IMR-90 (cell line): ENCODE results near the gene CYP4X1. TPM values are rescaled to one million over a fixed set of nuclear protein-coding genes. Genes with fewer than 3 reads are reported as not detected.

Source experiments
- ATAC-seq: fragments of 200-7000 bp; cut with Tn5 transposase; 2 replicates; pipeline ENCODE4 v1.9.1; 2020; ENCODE audit warnings: low read depth, mild to moderate bottlenecking, moderate library complexity
- BruUV-seq: library from RNA; stranded (reverse); fragments of 400-500 nt; replicated peaks from 2 replicates; lab custom pipeline; 2021; lab: Mats Ljungman, UMichigan
- CTCF ChIA-PET: fragments of 300-600 bp; formaldehyde crosslinking; extraction: SDS; loops from one replicate; lab custom pipeline; 2021; ENCODE audit warnings: antibody characterized with exemption; lab: Yijun Ruan, JAX
- POLR2A ChIA-PET: fragments of 300-600 bp; sonication (Branson Sonifier 250); formaldehyde crosslinking; loops from one replicate; lab custom pipeline; 2022; ENCODE audit warnings: antibody characterized with exemption; ENCODE audit not compliant: unreplicated experiment; lab: Charles Lee
- DNase-seq: peaks from one replicate; pipeline ENCODE4 v3.0.0; 2013
- H2AFZ ChIP-seq: replicated peaks from 2 replicates; pipeline ENCODE3; 2013; ENCODE audit warnings: low read length, mild to moderate bottlenecking; ENCODE audit not compliant: poor library complexity
- H2AK5ac ChIP-seq: 2 replicates; pipeline ENCODE4 v1.6.1; 2013; ENCODE audit warnings: low read depth, low read length, inconsistent platforms
- H2AK9ac ChIP-seq: replicated peaks from 2 replicates; pipeline ENCODE3; 2013; ENCODE audit warnings: mild to moderate bottlenecking, low read depth, low read length, moderate library complexity; ENCODE audit not compliant: poor library complexity
- H2BK120ac ChIP-seq: 2 replicates; pipeline ENCODE4 v1.6.1; 2013; ENCODE audit warnings: low read depth, low read length, inconsistent platforms
- H2BK15ac ChIP-seq: 3 replicates; pipeline ENCODE4 v1.6.1; 2013; ENCODE audit warnings: low read depth, low read length, inconsistent platforms
- H2BK20ac ChIP-seq: 2 replicates; pipeline ENCODE4 v1.6.1; 2013; ENCODE audit warnings: low read depth, mild to moderate bottlenecking, inconsistent platforms, low read length, moderate library complexity
- H2BK5ac ChIP-seq: 2 replicates; pipeline ENCODE4 v1.6.1; 2013; ENCODE audit warnings: mild to moderate bottlenecking, low read depth, low read length, inconsistent platforms; ENCODE audit not compliant: poor library complexity, severe bottlenecking
- H3K14ac ChIP-seq: replicated peaks from 2 replicates; pipeline ENCODE4 v1.6.1; 2013; ENCODE audit warnings: low read depth, low read length, inconsistent platforms
- H3K18ac ChIP-seq: 2 replicates; pipeline ENCODE4 v1.6.1; 2013; ENCODE audit warnings: low read depth, low read length, control low read depth
- H3K23ac ChIP-seq: 2 replicates; pipeline ENCODE4 v1.6.1; 2013; ENCODE audit warnings: low read depth, low read length, inconsistent platforms
- H3K27ac ChIP-seq: 2 replicates; pipeline ENCODE4 v1.5.1; 2013; ENCODE audit warnings: mild to moderate bottlenecking, control low read depth, low read length; ENCODE audit not compliant: insufficient read depth
- H3K27me3 ChIP-seq: 2 replicates; pipeline ENCODE4 v1.6.1; 2013; ENCODE audit warnings: low read length; ENCODE audit not compliant: control insufficient read depth, insufficient read depth
- H3K36me3 ChIP-seq: 2 replicates; pipeline ENCODE4 v1.6.1; 2013; ENCODE audit warnings: low read length, mixed read lengths; ENCODE audit not compliant: control insufficient read depth, insufficient read depth
- H3K4ac ChIP-seq: 2 replicates; pipeline ENCODE4 v1.6.1; 2013; ENCODE audit warnings: low read depth, low read length, inconsistent platforms
- H3K4me1 ChIP-seq: 2 replicates; pipeline ENCODE4 v1.6.1; 2013; ENCODE audit warnings: low read length, mixed read lengths; ENCODE audit not compliant: control insufficient read depth, insufficient read depth
- H3K4me2 ChIP-seq: 2 replicates; pipeline ENCODE4 v1.6.1; 2013; ENCODE audit warnings: low read depth, mild to moderate bottlenecking, control low read depth, low read length, moderate library complexity
- H3K4me3 ChIP-seq: 2 replicates; pipeline ENCODE4 v1.5.1; 2013; ENCODE audit warnings: low read depth, mild to moderate bottlenecking, control low read depth, low read length, moderate library complexity; ENCODE audit not compliant: insufficient read depth
- H3K56ac ChIP-seq: 2 replicates; pipeline ENCODE4 v1.6.1; 2013; ENCODE audit warnings: low read length, inconsistent platforms; ENCODE audit not compliant: insufficient read depth; ENCODE audit errors: extremely low read depth
- H3K79me1 ChIP-seq, 2 experiments: 2 replicates each; pipeline ENCODE4 v1.6.1; 2013; ENCODE audit warnings: low read length in 2 of 2, inconsistent platforms in 1 of 2, low read depth in 1 of 2
- H3K9ac ChIP-seq: 2 replicates; pipeline ENCODE4 v1.6.1; 2013; ENCODE audit warnings: low read depth, low read length, control low read depth
- H3K9me1 ChIP-seq: 2 replicates; pipeline ENCODE4 v1.6.1; 2013; ENCODE audit warnings: low read length, inconsistent platforms; ENCODE audit not compliant: insufficient read depth
- H3K9me3 ChIP-seq: 2 replicates; pipeline ENCODE4 v1.6.1; 2013; ENCODE audit warnings: low read length; ENCODE audit not compliant: control insufficient read depth, insufficient read depth
- H4K20me1 ChIP-seq: 2 replicates; pipeline ENCODE4 v1.6.1; 2013; ENCODE audit warnings: low read length, inconsistent platforms; ENCODE audit not compliant: insufficient read depth
- H4K5ac ChIP-seq: 2 replicates; pipeline ENCODE4 v1.6.1; 2013; ENCODE audit warnings: mild to moderate bottlenecking, low read depth, low read length, control low read depth
- H4K8ac ChIP-seq, 2 experiments: 2 replicates each; pipeline ENCODE4 v1.6.1; 2013; ENCODE audit warnings: low read depth in 2 of 2, low read length in 2 of 2, control low read depth in 1 of 2, inconsistent platforms in 1 of 2
- H4K91ac ChIP-seq: 2 replicates; pipeline ENCODE4 v1.6.1; 2013; ENCODE audit warnings: low read depth, low read length, inconsistent platforms; ENCODE audit not compliant: insufficient read depth
- BHLHE40 ChIP-seq: fragments of 150-350 bp; IDR thresholded peaks from 2 replicates; pipeline ENCODE4 v1.6.1; 2016; ENCODE audit warnings: mild to moderate bottlenecking, low read depth, low read length
- CEBPB ChIP-seq: IDR thresholded peaks from 2 replicates; pipeline ENCODE4 v1.6.1; 2012; ENCODE audit warnings: low read depth, low read length, improper control_type of control experiment
- CHD1 ChIP-seq: IDR thresholded peaks from 2 replicates; pipeline ENCODE4 v1.6.1; 2012; ENCODE audit warnings: low read depth, low read length, improper control_type of control experiment
- FOS ChIP-seq: fragments of 150-350 bp; IDR thresholded peaks from 2 replicates; pipeline ENCODE4 v1.6.1; 2016; ENCODE audit warnings: low read depth, low read length
- MAFK ChIP-seq: IDR thresholded peaks from 2 replicates; pipeline ENCODE4 v1.6.1; 2012; ENCODE audit warnings: low read depth, low read length, improper control_type of control experiment
- MAZ ChIP-seq: IDR thresholded peaks from 2 replicates; pipeline ENCODE4 v1.6.1; 2012; ENCODE audit warnings: low read depth, mild to moderate bottlenecking, low read length, improper control_type of control experiment, moderate library complexity, borderline replicate concordance
- RCOR1 ChIP-seq: IDR thresholded peaks from 2 replicates; pipeline ENCODE4 v1.6.1; 2012; ENCODE audit warnings: mild to moderate bottlenecking, low read length, improper control_type of control experiment; ENCODE audit not compliant: insufficient replicate concordance
- RFX5 ChIP-seq: IDR thresholded peaks from 2 replicates; pipeline ENCODE4 v1.8.0; 2012; ENCODE audit warnings: low read depth, mild to moderate bottlenecking, low read length, moderate library complexity
- WGBS, 2 experiments: methylation state at CpG; one replicate each; pipeline versions ENCODE4 v1.1.5 to v1.1.7; 2013; ENCODE audit warnings: missing lambda C conversion rate in 2 of 2; ENCODE audit not compliant: insufficient read length in 1 of 2; ENCODE audit errors: extremely low coverage in 2 of 2; 5-methylcytosine and 5-hydroxymethylcytosine counted together
- dilution Hi-C: fragments of 300-500 bp; cut with HindIII; formaldehyde crosslinking; loops from one replicate; pipeline ENCODE4 v1.14.3; 2018; ENCODE audit warnings: low sequenced_read_pairs; ENCODE audit not compliant: unreplicated experiment
- in situ Hi-C: fragments of 300-500 bp; cut with MboI; formaldehyde crosslinking; loops from 3 replicates; pipeline ENCODE4 v1.14.3; 2019; ENCODE audit warnings: low sequenced_read_pairs, inconsistent platforms, mixed read lengths
- intact Hi-C: fragments of 100-400 bp; cut with micrococcal nuclease; formaldehyde crosslinking; loops from 2 replicates; pipeline ENCODE4 v1.10.0; 2022
- polyA plus RNA-seq, 3 experiments: library from polyadenylated mRNA; depleted of rRNA; stranded (reverse); fragments of >200 nt; gene quantifications; 2 replicates each; pipeline ENCODE4 v1.2.3, GENCODE V29; 2012; ENCODE audit warnings: low replicate concordance in 1 of 3
- total RNA-seq: library from RNA; depleted of rRNA; stranded (reverse); fragments of >200 nt; gene quantifications from 2 replicates; pipeline ENCODE4 v1.2.3, GENCODE V29; 2012
- TF ChIP-seq, protein P1 (sequence below): fragments of 150-350 bp; IDR thresholded peaks from 2 replicates; pipeline ENCODE4 v1.6.1; 2016; ENCODE audit warnings: low read depth, mild to moderate bottlenecking, low read length, moderate library complexity, borderline replicate concordance

CYP4X1 gene
- total and polyA plus RNA-seq, 2 of the 4 experiments (the other 2 are of a cell fraction), result not detected

DNA sequence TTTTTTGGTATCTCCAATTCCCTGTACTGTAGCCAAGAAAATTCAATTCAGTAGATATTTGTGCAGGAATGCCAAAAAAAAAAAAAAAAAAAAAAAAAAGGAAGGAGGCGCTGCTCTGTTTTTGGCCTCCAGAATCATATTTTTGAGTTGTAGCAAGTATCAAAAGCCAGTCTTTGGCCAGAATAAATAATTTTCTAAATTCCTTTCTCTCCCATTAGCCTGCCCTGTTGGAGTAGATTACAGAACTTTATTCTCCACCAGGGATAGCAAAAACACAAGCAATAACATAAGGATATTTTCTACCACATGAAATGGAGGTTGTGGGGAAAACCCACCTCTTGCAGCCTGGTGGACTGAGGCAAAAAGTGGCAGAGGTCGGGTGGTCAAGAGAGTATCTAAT is 2.4 kb upstream of the CYP4X1 start:
- no peak overlapping the region for H3K14ac ChIP-seq
- H3K56ac ChIP-seq, result no peak overlapping the region
- DNase-seq (no peak), ATAC-seq (no peak)
- POLR2A ChIA-PET, result no interaction called here
- no TSS peak for BruUV-seq
- no peak overlapping the region for H3K4me3 ChIP-seq
- H4K20me1 ChIP-seq, result no peaks in the 10 kb centered on the region
- TF ChIP-seq MAZ (no peak), CEBPB (no peak), FOS (no peak), RCOR1 (no peak), MAFK (no peak), BHLHE40 (no peak), RFX5 (no peak), CHD1 (no peak)
- TF ChIP-seq, protein P1, sequence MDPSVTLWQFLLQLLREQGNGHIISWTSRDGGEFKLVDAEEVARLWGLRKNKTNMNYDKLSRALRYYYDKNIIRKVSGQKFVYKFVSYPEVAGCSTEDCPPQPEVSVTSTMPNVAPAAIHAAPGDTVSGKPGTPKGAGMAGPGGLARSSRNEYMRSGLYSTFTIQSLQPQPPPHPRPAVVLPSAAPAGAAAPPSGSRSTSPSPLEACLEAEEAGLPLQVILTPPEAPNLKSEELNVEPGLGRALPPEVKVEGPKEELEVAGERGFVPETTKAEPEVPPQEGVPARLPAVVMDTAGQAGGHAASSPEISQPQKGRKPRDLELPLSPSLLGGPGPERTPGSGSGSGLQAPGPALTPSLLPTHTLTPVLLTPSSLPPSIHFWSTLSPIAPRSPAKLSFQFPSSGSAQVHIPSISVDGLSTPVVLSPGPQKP, result no peak
- H3K9me1 ChIP-seq, result no peaks in the 10 kb centered on the region
- no peak overlapping the region for H3K9ac ChIP-seq
- no peak overlapping the region for H4K8ac ChIP-seq
- H2AK5ac ChIP-seq, result no peak overlapping the region
- CTCF ChIA-PET, result no interaction called here
- no peak overlapping the region for H4K91ac ChIP-seq
- H3K18ac ChIP-seq, result no peak overlapping the region
- H2BK120ac ChIP-seq, result no peak overlapping the region
- no peak overlapping the region for H3K4ac ChIP-seq
- H3K4me2 ChIP-seq, result no peak overlapping the region
- H4K5ac ChIP-seq, result no peak overlapping the region
- no peak overlapping the region for H2AFZ ChIP-seq
- no peak overlapping the region for H2BK20ac ChIP-seq
- no peaks in the 10 kb centered on the region for H3K79me1 ChIP-seq
- dilution Hi-C loops, result no loop called here
- no peak overlapping the region for H3K23ac ChIP-seq
- no peak overlapping the region for H2AK9ac ChIP-seq
- H2BK15ac ChIP-seq, result no peak overlapping the region
- H2BK5ac ChIP-seq, result no peak overlapping the region
- no peaks in the 10 kb centered on the region for H3K27me3 ChIP-seq
- no CpG with 5 or more reads among the region's 2 CpGs for WGBS, 2 experiments
- no peaks in the 10 kb centered on the region; the same call in 1 of the 2 replicates for H3K9me3 ChIP-seq
- in situ Hi-C loops, result no loop called here
- intact Hi-C loops, result no loop called here
- no peak overlapping the region for H3K27ac ChIP-seq
- no peaks in the 10 kb centered on the region for H3K4me1 ChIP-seq
- H3K36me3 ChIP-seq, result no peaks in the 10 kb centered on the region
